Panc1 (cell line): ENCODE results near the gene CKAP5. TPM values are rescaled to one million over a fixed set of nuclear protein-coding genes. Genes with fewer than 3 reads are reported as not detected.

Experiments
- ATAC-seq: fragments of 200-7000 bp; cut with Tn5 transposase; 2 replicates; pipeline ENCODE4 v1.9.1; 2020; ENCODE audit warnings: mild to moderate bottlenecking, moderate library complexity
- BruUV-seq: library from RNA; stranded (reverse); fragments of 400-500 nt; replicated peaks from 2 replicates; lab custom pipeline; 2021; lab: Mats Ljungman, UMichigan
- CTCF ChIA-PET: fragments of 300-600 bp; sonication (Branson Sonifier 250); formaldehyde crosslinking; loops from one replicate; lab custom pipeline; 2022; ENCODE audit warnings: antibody characterized with exemption; lab: Charles Lee
- POLR2A ChIA-PET: fragments of 300-600 bp; sonication (Branson Sonifier 250); formaldehyde crosslinking; loops from one replicate; lab custom pipeline; 2022; ENCODE audit warnings: antibody characterized with exemption; lab: Charles Lee
- DNase-seq: peaks from one replicate; pipeline ENCODE4 v3.0.0-alpha.2; 2010; ENCODE audit warnings: low read depth, low spot score
- H3K27ac ChIP-seq: 2 replicates; pipeline ENCODE4 v1.5.1; 2011; ENCODE audit warnings: mild to moderate bottlenecking, low read length, inconsistent platforms
- H3K27me3 ChIP-seq: fragments of 200-500 bp; sonication (Bioruptor generic); 2 replicates; pipeline ENCODE4 v1.6.0; 2014; ENCODE audit warnings: low read length, inconsistent platforms; ENCODE audit not compliant: control insufficient read depth, insufficient read depth
- H3K36me3 ChIP-seq: fragments of 200-500 bp; sonication (Bioruptor generic); 2 replicates; pipeline ENCODE4 v1.5.1; 2014; ENCODE audit warnings: inconsistent platforms, mild to moderate bottlenecking, low read length, moderate library complexity; ENCODE audit not compliant: control insufficient read depth, insufficient read depth
- H3K4me1 ChIP-seq: 2 replicates; pipeline ENCODE4 v1.5.1; 2011; ENCODE audit warnings: inconsistent platforms, mild to moderate bottlenecking, low read length, moderate library complexity; ENCODE audit not compliant: control insufficient read depth, insufficient read depth
- H3K4me3 ChIP-seq, 2 experiments: 2 replicates each; pipeline ENCODE4 v1.5.1; 2011 to 2012; ENCODE audit warnings: low read depth in 2 of 2, low read length in 2 of 2, mild to moderate bottlenecking in 2 of 2, inconsistent platforms in 1 of 2, moderate library complexity in 1 of 2
- H3K9me3 ChIP-seq: fragments of 200-500 bp; sonication (Bioruptor generic); 2 replicates; pipeline ENCODE4 v1.5.1; 2014; ENCODE audit warnings: low read depth, mild to moderate bottlenecking, inconsistent platforms, low read length, moderate library complexity; ENCODE audit not compliant: control insufficient read depth, insufficient read depth
- CTCF ChIP-seq: fragments of 450-650 bp; IDR thresholded peaks from 2 replicates; pipeline ENCODE4 v1.5.1; 2017; ENCODE audit warnings: mild to moderate bottlenecking
- POLR2AphosphoS5 ChIP-seq: IDR thresholded peaks from 2 replicates; pipeline ENCODE4 v1.6.1; 2012; ENCODE audit warnings: mild to moderate bottlenecking, low read depth, low read length, moderate library complexity
- REST ChIP-seq, 2 experiments: IDR thresholded peaks; 2 replicates each; pipeline ENCODE4 v1.6.1; 2011 to 2012; ENCODE audit warnings: low read depth in 2 of 2, control low read depth in 1 of 2, low read length in 1 of 2, mild to moderate bottlenecking in 1 of 2, moderate library complexity in 1 of 2; ENCODE audit not compliant: insufficient read depth in 1 of 2
- SIN3A ChIP-seq: IDR thresholded peaks from 2 replicates; pipeline ENCODE4 v1.6.1; 2012; ENCODE audit warnings: low read depth, mild to moderate bottlenecking, low read length, moderate library complexity, borderline replicate concordance; ENCODE audit not compliant: insufficient read depth
- TCF7L2 ChIP-seq: IDR thresholded peaks from 2 replicates; pipeline ENCODE4 v1.6.1; 2011; ENCODE audit warnings: mild to moderate bottlenecking, low read depth, low read length, inconsistent platforms
- in situ Hi-C: cut with HindIII; loops from 2 replicates; pipeline ENCODE4 v1.10.0; 2016; ENCODE audit warnings: low sequenced_read_pairs, low pct_unique_long_range_greater_than_20kb
- intact Hi-C: fragments of 100-400 bp; cut with micrococcal nuclease; formaldehyde crosslinking; loops from one replicate; pipeline ENCODE4 v1.10.0; 2022; ENCODE audit not compliant: unreplicated experiment
- total RNA-seq: library from RNA; stranded (reverse); gene quantifications from one replicate; pipeline ENCODE4 v1.2.1, GENCODE V29; 2021; ENCODE audit not compliant: unreplicated experiment

Gene CKAP5
- total RNA-seq, 1 experiment from 2014 or later: 191 TPM

GRCh38 chr11:46877580-46877979 is 31.5 kb upstream of the CKAP5 start:
- CTCF ChIA-PET: no interaction called here
- intact Hi-C loops: no loop called here
- Histone ChIP-seq H3K9me3 (no peaks in the 10 kb centered on the region), H3K4me1 (no peaks in the 10 kb centered on the region), H3K27ac (no peak overlapping the region), H3K27me3 (no peaks in the 10 kb centered on the region), H3K36me3 (no peaks in the 10 kb centered on the region), H3K4me3 (no peak overlapping the region)
- ATAC-seq: no peak
- in situ Hi-C loops: no loop called here
- TF ChIP-seq REST (IDR thresholded peaks at IDR 0.05; ENCODE audit: insufficient read depth in 1 of 2, low read depth in 2 of 2, low read length in 1 of 2) (no peak), POLR2AphosphoS5 (no peak), SIN3A (no peak), TCF7L2 (no peak), CTCF (no peak)
- POLR2A ChIA-PET: no interaction called here
- no peak for DNase-seq
- BruUV-seq: no TSS peak

GRCh38 chr11:46876471-46876870 is 30.4 kb upstream of the CKAP5 start:
- Histone ChIP-seq H3K27ac (no peak overlapping the region), H3K27me3 (no peaks in the 10 kb centered on the region), H3K36me3 (no peaks in the 10 kb centered on the region), H3K4me1 (no peaks in the 10 kb centered on the region), H3K4me3 (no peak overlapping the region), H3K9me3 (no peaks in the 10 kb centered on the region)
- DNase-seq (no peak), ATAC-seq (no peak)
- TF ChIP-seq SIN3A (no peak), POLR2AphosphoS5 (no peak), TCF7L2 (no peak), CTCF (no peak), REST (IDR thresholded peaks at IDR 0.05; ENCODE audit: insufficient read depth in 1 of 2, low read depth in 2 of 2, low read length in 1 of 2) (no peak)
- ChIA-PET POLR2A (no interaction called here), CTCF (interaction anchor here (0.5 kb wide), 1 partner anchor 479 kb away, joined by 3 read pairs; no protein-coding TSS in a partner anchor)
- intact Hi-C loops (no loop called here), in situ Hi-C loops (no loop called here)
- no TSS peak for BruUV-seq
